GM20000 (cell line): ENCODE results near the gene FBXW9.
"Not testable (repeated sequence)": the region's sequence is repeated elsewhere in the genome, so short reads cannot be mapped to it uniquely, and the experiment has no call there.

ENCODE experiments used
- DNase-seq: peaks from one replicate; pipeline ENCODE4 v3.0.0; 2012; ENCODE audit warnings: low spot score
- CTCF ChIP-seq: IDR thresholded peaks from 2 replicates; pipeline ENCODE4 v1.5.1; 2012; ENCODE audit warnings: mild to moderate bottlenecking, control low read depth; ENCODE audit errors: extremely low read depth, missing control alignments

The FBXW9 gene

GRCh38 chr19:12646551-12646950 lies 49.9 kb downstream of the FBXW9 start:
- TF ChIP-seq CTCF, result no peak
- DNase-seq, result no peak

- DNase-seq, result not testable (repeated sequence)
These were observed 52.7 kb downstream of the FBXW9 start for GRCh38 chr19:12643716-12644115.

GRCh38 chr19:12642506-12642905 lies 53.9 kb downstream of the FBXW9 start:
- no peak for TF ChIP-seq CTCF
- no peak for DNase-seq

GRCh38 chr19:12641456-12641855 lies 55.0 kb downstream of the FBXW9 start:
- DNase-seq, result no peak
- TF ChIP-seq CTCF, result no peak

- peak; percentile 89 for TF ChIP-seq CTCF
- DNase-seq, result peak; percentile 87
These were observed 56.4 kb downstream of the FBXW9 start for GRCh38 chr19:12639901-12640613.
